ENCODE measurements around the gene ADD1.

ADD1 gene

GRCh38 chr4:2832309-2832980, 11.2 kb upstream of the ADD1 start:
- H3K27ac Mint-ChIP-seq: no peak overlapping the region
- H3K4me3 Mint-ChIP-seq: no peak overlapping the region
- H3K4me1 Mint-ChIP-seq (ENCODE audit: low read depth): peaks cover 18% of the 10 kb centered on the region
- H3K9me3 Mint-ChIP-seq: no peaks in the 10 kb centered on the region
- no peaks in the 10 kb centered on the region for H3K27me3 Mint-ChIP-seq (ENCODE audit: low read depth)
- peaks cover 30% of the 10 kb centered on the region for H3K36me3 Mint-ChIP-seq (ENCODE audit: low read depth)
- no peak for DNase-seq (ENCODE audit: low spot score)

- peak overlapping the region; percentile 45 for H3K27ac Mint-ChIP-seq
- no peak overlapping the region for H3K4me3 Mint-ChIP-seq
- H3K4me1 Mint-ChIP-seq (ENCODE audit: low read depth): peaks cover 25% of the 10 kb centered on the region
- no peak for DNase-seq (ENCODE audit: low spot score)
- H3K9me3 Mint-ChIP-seq: no peaks in the 10 kb centered on the region
- no peaks in the 10 kb centered on the region for H3K27me3 Mint-ChIP-seq (ENCODE audit: low read depth)
- H3K36me3 Mint-ChIP-seq (ENCODE audit: low read depth): peaks cover 33% of the 10 kb centered on the region
Observed at GRCh38 chr4:2832981-2833670, 10.5 kb upstream of the ADD1 start.

- Mint-ChIP-seq H3K27me3 (ENCODE audit: low read depth) (no peaks in the 10 kb centered on the region), H3K36me3 (ENCODE audit: low read depth) (peaks cover 36% of the 10 kb centered on the region), H3K4me3 (no peak overlapping the region), H3K9me3 (no peaks in the 10 kb centered on the region), H3K4me1 (ENCODE audit: low read depth) (peaks cover 30% of the 10 kb centered on the region), H3K27ac (no peak overlapping the region)
- DNase-seq (ENCODE audit: low spot score): no peak
Observed at GRCh38 chr4:2833671-2834000, 10.0 kb upstream of the ADD1 start.

GRCh38 chr4:2834001-2834921, 9.4 kb upstream of the ADD1 start:
- Mint-ChIP-seq H3K9me3 (no peaks in the 10 kb centered on the region), H3K27ac (peak overlapping the region; percentile 68), H3K27me3 (ENCODE audit: low read depth) (no peaks in the 10 kb centered on the region), H3K4me3 (no peak overlapping the region), H3K4me1 (ENCODE audit: low read depth) (peaks cover 35% of the 10 kb centered on the region), H3K36me3 (ENCODE audit: low read depth) (peaks cover 34% of the 10 kb centered on the region)
- no peak for DNase-seq (ENCODE audit: low spot score)

GRCh38 chr4:2835978-2836377, 7.7 kb upstream of the ADD1 start:
- Mint-ChIP-seq H3K9me3 (peaks cover 6% of the 10 kb centered on the region), H3K27me3 (ENCODE audit: low read depth) (no peaks in the 10 kb centered on the region), H3K4me3 (peak overlapping the region; percentile 24), H3K27ac (peak overlapping the region; percentile 68), H3K4me1 (ENCODE audit: low read depth) (peaks cover 39% of the 10 kb centered on the region), H3K36me3 (ENCODE audit: low read depth) (peaks cover 36% of the 10 kb centered on the region)
- no peak for DNase-seq (ENCODE audit: low spot score)

GRCh38 chr4:2836391-2836859, 7.2 kb upstream of the ADD1 start:
- Mint-ChIP-seq H3K27me3 (ENCODE audit: low read depth) (no peaks in the 10 kb centered on the region), H3K4me1 (ENCODE audit: low read depth) (peaks cover 39% of the 10 kb centered on the region), H3K4me3 (peak overlapping the region; percentile 24), H3K9me3 (peaks cover 9% of the 10 kb centered on the region), H3K27ac (peak overlapping the region; percentile 38), H3K36me3 (ENCODE audit: low read depth) (peaks cover 38% of the 10 kb centered on the region)
- no peak for DNase-seq (ENCODE audit: low spot score)

- peaks cover 9% of the 10 kb centered on the region for H3K9me3 Mint-ChIP-seq
- no peak for DNase-seq (ENCODE audit: low spot score)
- peaks cover 41% of the 10 kb centered on the region for H3K4me1 Mint-ChIP-seq (ENCODE audit: low read depth)
- peak overlapping the region; percentile 96 for H3K27ac Mint-ChIP-seq
- H3K36me3 Mint-ChIP-seq (ENCODE audit: low read depth): peaks cover 37% of the 10 kb centered on the region
- H3K4me3 Mint-ChIP-seq: peak overlapping the region; percentile 90
- no peaks in the 10 kb centered on the region for H3K27me3 Mint-ChIP-seq (ENCODE audit: low read depth)
Observed at GRCh38 chr4:2837110-2837903, 6.3 kb upstream of the ADD1 start.

GRCh38 chr4:2837904-2838496, 5.6 kb upstream of the ADD1 start:
- H3K27me3 Mint-ChIP-seq (ENCODE audit: low read depth): no peaks in the 10 kb centered on the region
- H3K36me3 Mint-ChIP-seq (ENCODE audit: low read depth): peaks cover 35% of the 10 kb centered on the region
- H3K4me1 Mint-ChIP-seq (ENCODE audit: low read depth): peaks cover 46% of the 10 kb centered on the region
- peak; percentile 61 for DNase-seq (ENCODE audit: low spot score)
- H3K4me3 Mint-ChIP-seq: peak overlapping the region; percentile 90
- peaks cover 9% of the 10 kb centered on the region for H3K9me3 Mint-ChIP-seq
- peak overlapping the region; percentile 96 for H3K27ac Mint-ChIP-seq

GRCh38 chr4:2839060-2839459, 4.6 kb upstream of the ADD1 start:
- Mint-ChIP-seq H3K4me1 (ENCODE audit: low read depth) (peaks cover 47% of the 10 kb centered on the region), H3K27me3 (ENCODE audit: low read depth) (no peaks in the 10 kb centered on the region), H3K4me3 (peak overlapping the region; percentile 90), H3K27ac (peak overlapping the region; percentile 96), H3K9me3 (peaks cover 9% of the 10 kb centered on the region), H3K36me3 (ENCODE audit: low read depth) (peaks cover 30% of the 10 kb centered on the region)
- no peak for DNase-seq (ENCODE audit: low spot score)

- Mint-ChIP-seq H3K27ac (peak overlapping the region; percentile 72), H3K9me3 (peaks cover 9% of the 10 kb centered on the region), H3K27me3 (ENCODE audit: low read depth) (no peaks in the 10 kb centered on the region), H3K36me3 (ENCODE audit: low read depth) (peaks cover 23% of the 10 kb centered on the region), H3K4me3 (peak overlapping the region; percentile 80), H3K4me1 (ENCODE audit: low read depth) (peaks cover 48% of the 10 kb centered on the region)
- DNase-seq (ENCODE audit: low spot score): no peak
Observed at GRCh38 chr4:2842687-2843262, 869 bp upstream of the ADD1 start.

GRCh38 chr4:2843941-2844584, 419 bp downstream of the ADD1 start:
- DNase-seq (ENCODE audit: low spot score): peak; percentile 24
- Mint-ChIP-seq H3K36me3 (ENCODE audit: low read depth) (peaks cover 12% of the 10 kb centered on the region), H3K27ac (peak overlapping the region; percentile 85), H3K4me1 (ENCODE audit: low read depth) (peaks cover 38% of the 10 kb centered on the region), H3K4me3 (peak overlapping the region; percentile 90), H3K27me3 (ENCODE audit: low read depth) (no peaks in the 10 kb centered on the region), H3K9me3 (peaks cover 9% of the 10 kb centered on the region)

GRCh38 chr4:2846172-2846571, 2.5 kb downstream of the ADD1 start:
- H3K27me3 Mint-ChIP-seq (ENCODE audit: low read depth): no peaks in the 10 kb centered on the region
- DNase-seq (ENCODE audit: low spot score): no peak
- peaks cover 49% of the 10 kb centered on the region for H3K4me1 Mint-ChIP-seq (ENCODE audit: low read depth)
- H3K4me3 Mint-ChIP-seq: peak overlapping the region; percentile 90
- H3K36me3 Mint-ChIP-seq (ENCODE audit: low read depth): peaks cover 5% of the 10 kb centered on the region
- H3K9me3 Mint-ChIP-seq: peaks cover under 1% of the 10 kb centered on the region
- peak overlapping the region; percentile 67 for H3K27ac Mint-ChIP-seq

Measured in T-helper 2 cell treated with Interferon-gamma antibody and Interleukin-4, amounts not matched to agents 5 μg/mL and 100 μg/mL, for 36 hours (primary cell).